GM12801 (cell line): ENCODE data around the gene TTC38.

Experiments
- CTCF ChIP-seq: IDR thresholded peaks from one replicate; pipeline ENCODE4 v1.5.1; 2011; ENCODE audit warnings: control low read depth; ENCODE audit not compliant: insufficient read length; ENCODE audit errors: extremely low read depth

TTC38 gene

GRCh38 chr22:46303347-46303965 lies 35.6 kb downstream of the TTC38 start:
- no peak for TF ChIP-seq CTCF

- no peak for TF ChIP-seq CTCF
These were observed 40.6 kb downstream of the TTC38 start for GRCh38 chr22:46308283-46308988.

- TF ChIP-seq CTCF: no peak
These were observed 41.8 kb downstream of the TTC38 start for GRCh38 chr22:46309526-46310085.

- TF ChIP-seq CTCF: no peak
These were observed 44.2 kb downstream of the TTC38 start for GRCh38 chr22:46312056-46312455.

- TF ChIP-seq CTCF: no peak
These were observed 48.2 kb downstream of the TTC38 start for GRCh38 chr22:46315976-46316375.

GRCh38 chr22:46317646-46318045 lies 49.8 kb downstream of the TTC38 start:
- no peak for TF ChIP-seq CTCF

GRCh38 chr22:46318576-46318975 lies 50.8 kb downstream of the TTC38 start:
- no peak for TF ChIP-seq CTCF
